ENCODE measurements around the gene CCDC116.
"Not testable (repeated sequence)": the region's sequence is repeated elsewhere in the genome, so short reads cannot be mapped to it uniquely, and the experiment has no call there.

CCDC116 gene

DNA sequence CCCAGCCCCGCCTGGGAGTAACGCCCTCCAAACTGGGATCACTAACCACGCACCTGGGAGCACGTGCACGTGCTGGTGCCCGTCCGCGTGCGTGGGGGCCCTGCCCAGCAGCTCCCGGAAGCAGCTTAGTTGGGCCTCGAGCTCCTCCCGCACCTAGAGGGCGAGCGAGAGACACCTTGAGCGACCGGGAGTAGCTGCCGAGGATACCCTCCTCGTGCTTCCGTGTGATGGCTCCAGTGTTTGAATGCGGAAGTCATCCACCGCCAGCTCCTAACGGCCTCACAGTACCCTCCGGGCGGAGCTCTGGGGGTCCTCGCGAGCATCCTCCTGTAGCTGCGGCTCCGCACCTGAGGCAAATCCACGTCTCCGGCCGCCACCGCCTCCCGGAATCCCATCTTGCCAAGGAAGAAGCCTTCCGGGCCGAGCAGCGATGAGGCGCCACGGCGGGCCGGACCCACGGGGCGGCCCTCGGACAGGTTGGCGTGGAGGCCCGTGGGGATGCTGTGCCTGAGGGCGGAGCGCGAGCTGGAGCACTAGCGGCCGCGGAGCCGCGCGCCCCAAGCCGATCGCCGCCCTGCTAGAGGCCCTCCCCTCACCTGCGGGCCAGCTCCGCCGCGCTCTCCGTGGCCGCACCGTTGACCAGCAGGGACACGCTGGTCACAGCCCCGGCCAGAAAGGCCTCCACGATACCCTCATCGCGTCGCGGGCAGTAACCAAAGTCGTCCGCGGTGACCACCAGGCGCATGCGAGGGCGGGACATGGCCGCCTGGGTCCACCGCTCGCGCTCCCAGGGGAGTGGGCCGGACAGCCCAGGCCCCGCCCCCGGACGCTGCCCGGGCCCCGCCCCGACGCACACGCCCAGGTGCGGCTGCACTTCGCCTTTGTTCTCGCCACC is 3.1 kb upstream of the CCDC116 start, which contains the start of gene YDJC:
Gene YDJC (minus strand): TSS at position 768 of the 895 bp plus-strand sequence. CDS start 8 bp downstream, at position 760.
- peak within 1 kb of the TSS; percentile 91 for H3K4me3 ChIP-seq (ENCODE audit: low read depth, low read length)

DNA sequence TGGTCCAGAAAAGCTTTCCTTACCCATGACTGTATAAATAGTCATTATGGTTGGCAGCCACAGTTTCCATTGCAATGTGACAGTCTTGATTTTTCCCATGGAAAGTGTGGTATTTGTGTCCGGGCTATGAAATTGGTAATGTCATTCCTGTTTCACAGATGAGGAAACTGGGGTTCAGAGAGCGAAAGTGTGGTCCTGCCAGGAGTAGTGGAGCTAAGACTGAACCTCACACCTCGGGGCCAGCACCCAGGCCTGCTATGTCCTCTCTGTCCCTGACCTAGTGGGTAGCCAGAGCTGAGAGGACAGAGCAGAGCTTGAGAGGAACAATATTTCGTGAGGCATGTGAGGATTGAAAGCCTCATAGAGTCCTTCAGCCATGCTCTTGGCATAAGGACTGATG is 1.5 kb upstream of the CCDC116 start:
- no peak overlapping the region for H3K4me3 ChIP-seq (ENCODE audit: low read depth, low read length)

DNA sequence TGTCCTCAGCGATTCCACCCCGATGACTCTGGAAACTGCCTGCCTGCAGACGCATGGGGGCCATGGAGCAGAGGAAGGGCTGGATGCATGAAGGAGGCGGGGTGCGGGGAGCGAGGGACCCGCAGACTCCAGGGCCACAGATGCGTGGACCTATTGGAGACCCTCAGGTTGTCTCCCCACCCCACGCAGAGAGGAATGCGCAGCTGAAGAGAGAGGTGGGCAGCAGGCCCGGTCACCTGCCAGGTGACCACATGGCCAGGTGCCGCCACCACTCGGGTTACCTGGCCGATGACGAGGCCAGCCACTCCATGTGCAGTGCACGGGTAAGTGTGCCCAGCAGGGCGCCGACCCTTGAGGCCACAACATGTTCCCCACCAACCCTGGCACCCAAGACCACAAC is 371 bp downstream of the CCDC116 start:
- H3K4me3 ChIP-seq (ENCODE audit: low read depth, low read length) = no peak overlapping the region

DNA sequence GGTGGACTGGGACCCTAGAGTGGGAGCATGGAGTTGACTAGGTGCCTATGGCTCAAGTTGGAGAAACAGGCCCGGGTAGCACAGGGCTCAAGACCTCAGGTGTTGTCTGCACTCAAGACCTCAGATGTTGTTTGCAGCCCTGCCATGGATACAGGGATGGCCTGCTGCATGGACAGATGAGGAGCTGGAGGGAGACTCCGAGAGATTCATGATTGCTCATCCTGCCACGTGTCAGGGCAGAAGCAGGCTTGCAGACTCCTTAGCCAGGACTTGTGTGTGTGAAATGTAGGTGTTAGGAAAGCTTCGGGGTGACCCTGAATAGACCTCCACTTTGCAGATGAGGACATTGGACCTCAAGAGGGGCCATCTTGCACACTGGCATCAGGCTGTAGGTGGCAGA is 921 bp downstream of the CCDC116 start:
- no peak overlapping the region for H3K4me3 ChIP-seq (ENCODE audit: low read depth, low read length)

DNA sequence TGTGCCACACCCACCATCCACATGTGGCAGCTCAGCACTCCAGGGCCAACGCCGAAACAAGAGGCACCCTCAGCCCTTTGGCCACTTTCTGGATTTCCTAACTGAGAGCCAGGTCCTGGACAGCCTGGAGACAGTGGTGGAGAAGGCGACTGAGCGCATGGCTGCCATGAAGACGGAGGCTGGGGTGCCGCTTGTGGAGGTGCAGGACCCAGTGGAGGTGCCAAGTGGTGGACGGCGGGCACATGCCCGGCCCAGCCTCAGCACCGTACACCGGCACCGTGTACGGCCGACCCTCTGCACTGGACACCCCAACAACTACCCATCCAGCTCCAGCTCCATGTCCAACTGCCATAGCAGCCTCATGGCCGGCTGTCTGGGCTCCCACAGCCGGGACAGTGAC is 1.5 kb downstream of the CCDC116 start:
- no peak overlapping the region for H3K4me3 ChIP-seq (ENCODE audit: low read depth, low read length)

DNA sequence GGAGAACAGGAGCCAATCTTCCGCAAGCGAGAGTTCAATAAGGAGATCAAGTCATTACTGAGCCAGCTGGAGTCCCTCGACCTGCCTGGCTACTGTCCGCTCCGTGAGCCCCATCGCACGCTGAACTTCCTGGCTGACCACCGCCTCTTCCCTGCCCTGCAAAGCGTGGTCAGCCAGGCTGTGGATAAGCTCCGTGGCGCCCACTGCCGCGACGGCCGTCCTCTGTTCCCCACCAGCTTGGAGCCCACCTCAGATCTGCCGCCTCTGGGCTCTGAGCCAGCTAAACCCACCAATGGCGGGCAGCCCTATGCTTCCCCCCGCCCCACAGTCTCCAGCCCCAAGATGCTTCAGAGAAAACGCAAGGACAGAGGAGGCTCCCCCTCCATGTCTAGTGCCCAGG is 2.3 kb downstream of the CCDC116 start:
- H3K4me3 ChIP-seq (ENCODE audit: low read depth, low read length) = no peak overlapping the region

DNA sequence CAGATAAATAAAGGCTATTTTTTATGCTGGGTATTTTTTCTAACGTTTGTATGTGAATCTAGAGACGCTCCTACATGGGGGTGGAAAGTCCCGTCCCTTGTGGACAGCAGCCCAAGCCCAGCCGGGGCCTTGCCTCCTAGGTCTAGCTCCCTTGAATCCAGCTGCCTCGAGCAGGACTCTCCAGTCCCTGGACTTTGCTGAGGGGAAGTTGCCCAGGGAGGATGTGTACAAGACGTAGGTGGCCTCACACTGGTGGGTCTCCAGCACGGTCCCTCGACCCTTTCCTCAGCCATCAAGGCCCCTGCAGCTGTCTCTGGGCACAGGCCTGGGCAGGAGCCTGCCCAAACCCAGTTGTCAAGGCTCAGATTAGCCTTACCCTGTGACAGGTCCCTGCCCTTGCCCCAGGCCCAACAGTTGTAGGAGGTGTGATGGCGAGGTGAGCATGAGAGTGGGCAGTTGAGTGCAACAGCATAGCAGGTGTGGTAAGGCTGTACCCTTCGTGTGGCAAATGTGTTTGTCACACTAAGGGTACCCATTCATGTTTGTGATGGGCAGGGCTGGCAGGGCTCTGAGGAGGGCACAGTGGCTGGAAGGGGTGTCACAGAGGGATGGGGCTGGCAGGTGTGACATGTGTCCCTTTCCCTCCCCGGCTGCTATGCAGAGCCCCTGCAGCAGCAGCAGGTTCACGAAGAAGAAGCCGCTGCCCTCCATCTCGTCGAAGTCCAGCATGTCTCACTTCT is 3.4 kb downstream of the CCDC116 start:
- no peak overlapping the region for H3K4me3 ChIP-seq (ENCODE audit: low read depth, low read length)

DNA sequence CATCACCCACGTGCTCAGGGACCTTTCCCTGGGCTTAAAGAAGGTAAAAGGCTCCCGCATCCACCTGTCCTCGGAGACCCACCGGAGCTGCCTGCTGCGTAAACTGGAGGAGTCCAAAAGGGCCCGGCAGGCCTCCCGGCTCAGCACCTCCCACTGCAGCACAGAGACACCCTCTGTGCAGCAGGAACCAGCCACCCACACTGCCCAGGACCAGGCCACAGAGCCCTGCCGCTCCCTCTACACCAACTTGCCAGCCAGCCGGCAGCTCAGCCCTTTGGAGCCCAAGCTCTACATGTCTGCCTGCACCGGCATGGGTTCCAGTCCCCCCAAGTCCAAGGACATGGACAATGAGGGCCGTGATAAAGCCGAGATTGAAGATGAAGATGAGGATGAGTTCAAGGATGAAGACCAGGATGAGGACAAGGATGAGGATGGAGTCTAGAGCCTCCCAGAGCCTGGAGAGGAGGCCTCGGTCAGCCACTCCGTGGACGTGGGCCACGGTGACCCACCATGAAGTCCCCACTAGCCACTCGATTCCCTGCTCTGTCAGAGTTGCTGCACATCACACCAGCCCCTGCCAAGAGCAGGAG is 4.2 kb downstream of the CCDC116 start:
- no peak overlapping the region for H3K4me3 ChIP-seq (ENCODE audit: low read depth, low read length)

DNA sequence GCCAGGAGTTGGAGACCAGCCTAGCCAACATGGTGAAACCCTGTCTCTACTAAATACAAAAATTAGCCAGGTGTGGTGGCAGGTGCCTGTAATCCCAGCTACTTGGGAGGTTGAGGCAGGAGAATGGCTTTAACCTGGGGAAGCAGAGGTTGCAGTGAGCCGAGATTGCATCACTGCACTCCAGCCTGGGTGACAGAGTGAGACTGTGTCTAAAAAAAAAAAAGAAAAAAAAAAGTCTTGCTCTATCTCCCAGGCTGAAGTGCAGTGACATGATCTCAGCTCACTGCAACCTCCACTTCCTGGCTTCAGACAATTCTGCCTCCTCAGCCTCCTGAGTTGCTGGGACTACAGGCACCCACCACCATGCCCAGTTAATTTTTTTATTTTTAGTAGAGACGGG is 4.9 kb downstream of the CCDC116 start:
- not testable (repeated sequence) for H3K4me3 ChIP-seq (ENCODE audit: low read depth, low read length)

DNA sequence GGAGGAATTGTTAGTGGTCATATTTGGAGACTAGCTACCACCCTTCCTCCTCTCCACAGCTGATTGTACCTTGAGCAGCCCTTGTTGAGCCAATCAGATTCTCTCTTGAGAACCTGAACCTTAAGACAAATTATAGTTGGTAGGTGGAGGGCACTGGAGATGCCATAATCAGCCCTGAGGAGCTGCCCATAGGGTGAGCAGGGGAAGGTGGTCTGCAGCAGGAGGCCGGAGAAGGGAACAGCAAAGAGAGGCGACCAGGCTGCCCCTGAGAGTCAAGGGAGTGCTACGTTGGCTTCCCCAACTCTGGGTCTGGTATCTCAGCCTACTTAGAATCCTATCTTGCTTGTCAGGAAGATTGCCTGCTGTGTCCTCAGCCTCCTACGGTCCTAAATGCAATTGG is 6.8 kb downstream of the CCDC116 start:
- H3K4me3 ChIP-seq (ENCODE audit: low read depth, low read length) = no peak overlapping the region

DNA sequence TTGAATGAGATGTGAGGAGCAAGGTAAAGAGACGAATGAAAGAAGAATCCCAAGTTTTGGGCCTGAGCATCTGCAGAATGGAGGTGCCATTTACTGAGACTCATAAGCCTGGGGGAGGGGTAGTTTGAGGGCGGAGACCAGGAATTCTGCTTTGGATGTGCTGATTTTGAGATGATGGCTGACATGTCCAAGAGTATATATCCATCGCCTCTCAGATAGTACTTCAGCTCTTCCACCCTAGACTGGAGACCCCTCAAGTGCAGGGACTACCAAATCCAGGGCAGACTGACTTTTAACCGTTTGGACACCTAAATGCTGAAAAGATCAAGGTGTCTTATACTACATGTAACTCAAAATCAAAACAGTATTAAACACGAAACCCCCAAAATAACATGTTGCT is 8.2 kb downstream of the CCDC116 start:
- H3K4me3 ChIP-seq (ENCODE audit: low read depth, low read length) = no peak overlapping the region

DNA sequence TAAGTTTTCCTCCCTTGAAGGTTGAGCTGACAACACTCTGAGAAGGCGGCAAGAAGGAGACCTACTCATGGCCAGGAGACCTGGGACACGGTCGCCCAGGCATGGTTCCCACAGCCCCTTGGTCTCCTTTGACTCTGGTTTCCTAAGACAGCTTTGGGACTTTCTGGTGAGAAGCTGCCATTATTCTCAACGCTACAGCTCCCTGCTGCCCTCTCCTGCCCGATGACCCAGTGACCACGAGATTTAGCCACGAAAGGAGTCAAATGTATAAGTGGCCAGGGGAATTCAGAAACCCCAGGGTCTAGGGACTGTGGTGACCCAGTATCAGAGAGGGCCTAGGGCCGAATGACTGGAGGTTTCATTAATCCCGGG is 8.8 kb downstream of the CCDC116 start:
- H3K4me3 ChIP-seq (ENCODE audit: low read depth, low read length) = no peak overlapping the region

DNA sequence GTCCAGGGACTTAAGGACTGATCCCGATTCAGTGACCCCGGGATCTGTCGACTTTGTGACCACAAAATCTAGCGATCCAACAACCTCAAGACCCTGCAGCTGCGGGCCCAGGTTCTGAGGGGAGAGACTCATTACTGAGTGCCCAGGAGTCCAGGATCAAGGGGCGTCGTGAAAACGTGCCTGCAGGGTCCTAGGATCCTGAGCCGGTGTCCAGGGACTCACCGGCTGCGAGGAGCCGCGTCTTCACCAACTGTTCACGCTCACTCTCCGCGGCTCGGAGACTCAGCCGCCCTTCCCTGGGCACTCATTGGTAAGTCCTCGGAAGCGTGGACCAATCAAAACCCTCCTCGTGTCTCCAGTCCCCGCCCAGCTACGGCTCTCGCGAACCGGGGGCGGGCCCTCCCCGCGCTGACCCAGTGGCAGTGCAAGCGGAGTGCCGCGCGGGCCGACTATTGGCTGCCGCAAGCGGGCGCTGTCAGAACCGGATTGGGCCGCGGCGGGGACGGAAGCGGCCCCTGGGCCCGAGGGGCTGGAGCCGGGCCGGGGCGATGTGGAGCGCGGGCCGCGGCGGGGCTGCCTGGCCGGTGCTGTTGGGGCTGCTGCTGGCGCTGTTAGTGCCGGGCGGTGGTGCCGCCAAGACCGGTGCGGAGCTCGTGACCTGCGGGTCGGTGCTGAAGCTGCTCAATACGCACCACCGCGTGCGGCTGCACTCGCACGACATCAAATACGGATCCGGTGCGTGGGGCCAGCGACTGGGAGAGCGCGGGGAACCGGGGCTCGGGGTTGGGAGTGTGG is 9.4 kb downstream of the CCDC116 start, which contains the start of gene SDF2L1:
Gene SDF2L1 (plus strand): TSS at position 514 of the 795 bp plus-strand sequence. CDS start 35 bp downstream, at position 549.
- H3K4me3 ChIP-seq (ENCODE audit: low read depth, low read length) = peak within 1 kb of the TSS; percentile 67

DNA sequence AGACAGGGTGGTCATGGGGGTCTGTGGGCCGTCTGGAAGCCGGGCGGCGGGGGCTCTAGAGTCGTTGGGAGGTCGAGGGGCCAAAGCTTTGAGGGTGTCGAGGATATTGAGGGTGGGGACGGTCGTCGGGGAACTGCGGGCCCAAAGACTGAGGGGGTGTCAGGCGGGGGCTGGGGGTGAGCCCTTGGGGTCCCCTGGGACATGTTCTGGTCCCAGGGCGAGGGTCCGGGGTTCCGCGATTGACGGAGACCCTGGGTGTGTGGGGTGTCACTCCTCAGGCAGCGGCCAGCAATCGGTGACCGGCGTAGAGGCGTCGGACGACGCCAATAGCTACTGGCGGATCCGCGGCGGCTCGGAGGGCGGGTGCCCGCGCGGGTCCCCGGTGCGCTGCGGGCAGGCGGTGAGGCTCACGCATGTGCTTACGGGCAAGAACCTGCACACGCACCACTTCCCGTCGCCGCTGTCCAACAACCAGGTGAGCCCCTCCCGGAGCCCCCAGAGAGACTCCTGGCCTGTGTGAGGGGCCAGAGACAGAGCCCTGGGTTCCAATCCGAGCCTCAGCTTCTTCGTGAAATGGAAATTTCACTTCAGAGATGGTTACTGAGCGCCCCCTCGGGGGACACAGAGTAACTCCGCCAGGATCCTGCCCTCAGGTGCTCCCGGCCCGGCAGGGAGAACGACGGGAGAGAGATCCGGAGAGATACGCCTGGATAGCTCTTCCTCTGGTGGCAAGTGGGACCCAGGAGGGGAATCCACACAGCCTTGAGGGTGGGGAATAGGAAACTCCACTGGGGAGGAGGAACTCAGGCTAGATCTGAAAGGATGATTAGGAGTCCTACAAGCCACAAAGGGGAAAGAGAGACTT is 10.3 kb downstream of the CCDC116 start:
- peak overlapping the region; percentile 67 for H3K4me3 ChIP-seq (ENCODE audit: low read depth, low read length)

DNA sequence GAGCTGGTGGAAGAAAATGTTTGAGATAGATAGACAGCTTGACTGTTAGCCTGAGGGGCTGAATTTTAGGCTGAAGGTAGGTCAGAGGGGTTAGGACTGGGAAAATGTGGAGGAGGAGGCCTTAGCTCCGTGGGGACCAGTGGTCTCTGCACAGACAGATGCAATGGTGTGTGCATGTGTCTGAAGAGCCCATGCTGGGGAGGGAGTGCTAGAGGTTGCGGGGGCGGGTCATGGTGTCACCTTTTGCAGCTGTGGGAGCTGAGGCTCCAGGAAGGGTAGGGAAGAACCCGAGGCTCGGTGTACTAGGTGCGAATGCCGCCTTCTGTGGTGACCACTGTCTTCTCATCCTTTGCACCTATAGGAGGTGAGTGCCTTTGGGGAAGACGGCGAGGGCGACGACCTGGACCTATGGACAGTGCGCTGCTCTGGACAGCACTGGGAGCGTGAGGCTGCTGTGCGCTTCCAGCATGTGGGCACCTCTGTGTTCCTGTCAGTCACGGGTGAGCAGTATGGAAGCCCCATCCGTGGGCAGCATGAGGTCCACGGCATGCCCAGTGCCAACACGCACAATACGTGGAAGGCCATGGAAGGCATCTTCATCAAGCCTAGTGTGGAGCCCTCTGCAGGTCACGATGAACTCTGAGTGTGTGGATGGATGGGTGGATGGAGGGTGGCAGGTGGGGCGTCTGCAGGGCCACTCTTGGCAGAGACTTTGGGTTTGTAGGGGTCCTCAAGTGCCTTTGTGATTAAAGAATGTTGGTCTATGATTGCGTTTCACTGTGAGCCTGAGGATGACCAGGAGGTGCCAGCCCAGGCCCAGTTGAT is 11.2 kb downstream of the CCDC116 start:
- H3K4me3 ChIP-seq (ENCODE audit: low read depth, low read length) = no peak overlapping the region

DNA sequence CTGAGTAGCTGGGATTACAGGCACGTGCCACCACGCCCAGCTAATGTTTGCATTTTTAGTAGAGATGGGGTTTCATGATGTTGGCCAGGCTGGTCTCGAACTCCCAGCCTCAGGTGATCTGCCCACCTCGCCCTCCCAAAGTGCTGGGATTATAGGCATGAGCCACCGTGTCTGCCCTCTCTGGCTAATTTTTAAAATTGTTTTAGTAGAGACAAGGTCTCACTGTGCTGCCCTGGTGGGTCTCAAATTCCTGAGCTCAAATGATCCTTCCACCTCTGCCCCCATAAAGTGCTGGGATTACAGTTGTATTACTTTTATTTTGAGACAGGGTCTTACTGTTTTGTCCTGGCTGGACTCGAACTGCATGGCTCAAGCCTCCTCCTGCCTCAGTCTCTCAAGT is 13.0 kb downstream of the CCDC116 start:
- not testable (repeated sequence) for H3K4me3 ChIP-seq (ENCODE audit: low read depth, low read length)

DNA sequence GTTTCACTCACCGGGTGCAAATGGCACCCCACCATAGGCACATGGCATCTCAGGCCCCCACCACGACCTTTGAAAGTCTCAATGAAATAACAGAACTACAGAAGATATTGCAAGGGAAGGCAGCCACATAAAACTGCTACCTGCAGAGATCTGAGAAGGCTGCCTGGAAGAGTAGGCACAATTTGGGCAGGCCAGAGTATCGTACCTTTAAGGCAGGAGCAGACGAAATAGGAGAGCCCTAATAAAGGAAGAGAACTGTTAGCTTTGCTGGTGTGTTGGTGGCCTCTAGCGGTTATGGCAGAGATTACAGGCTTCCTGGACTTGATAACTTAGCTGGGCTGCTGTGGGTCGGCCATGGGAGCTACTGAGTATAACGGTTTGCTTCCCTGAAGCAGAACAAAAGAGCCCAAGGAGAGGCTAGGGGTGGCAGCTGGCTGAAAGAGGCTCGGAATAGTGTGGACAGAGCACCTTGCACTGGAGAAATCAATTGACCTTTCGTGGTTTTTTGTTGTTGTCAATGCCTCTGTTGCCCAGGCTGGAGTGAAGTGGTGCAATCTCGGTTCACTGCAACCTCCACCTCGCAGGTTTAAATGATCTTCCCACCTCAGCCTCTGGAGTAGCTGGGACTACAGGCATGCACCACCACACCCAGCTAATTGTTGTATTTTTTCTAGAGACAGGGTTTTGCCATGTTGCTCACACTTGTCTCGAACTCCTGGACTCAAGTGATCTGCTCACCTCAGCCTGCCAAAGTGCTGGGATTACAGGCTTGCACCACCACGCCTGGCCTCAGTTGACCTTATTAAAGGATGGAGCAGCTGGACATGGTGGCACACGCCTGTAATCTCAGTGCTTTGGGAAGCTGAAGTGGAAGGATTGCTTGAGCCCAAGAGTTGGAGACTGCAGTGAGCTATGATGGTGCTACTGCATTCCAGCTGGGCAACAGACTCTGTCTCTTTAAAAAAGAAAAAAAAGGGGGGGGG is 14.3 kb downstream of the CCDC116 start:
- no peak overlapping the region for H3K4me3 ChIP-seq (ENCODE audit: low read depth, low read length)

DNA sequence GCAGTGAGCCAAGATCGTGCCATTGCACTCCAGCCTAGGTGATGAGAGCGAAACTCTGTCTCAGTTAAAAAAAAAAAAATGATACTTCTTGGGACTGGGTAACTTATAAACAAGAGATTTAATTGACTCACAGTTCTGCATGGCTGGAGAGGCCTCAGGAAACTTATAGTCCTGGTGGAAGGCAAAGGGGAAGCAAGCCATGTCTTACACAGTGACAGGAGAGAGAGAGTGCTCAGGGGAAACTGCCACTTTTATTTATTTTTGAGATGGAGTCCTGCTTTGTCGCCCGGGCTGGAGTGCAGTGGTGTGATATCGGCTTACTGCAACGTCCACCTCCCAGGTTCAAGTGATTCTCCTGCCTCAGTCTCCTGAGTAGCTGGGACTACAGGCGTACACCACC is 17.7 kb downstream of the CCDC116 start:
- no peak overlapping the region for H3K4me3 ChIP-seq (ENCODE audit: low read depth, low read length)
